Glutamatergic neuron (in vitro differentiated cells): ENCODE data around the gene LARP4. TPM values are rescaled to one million over a fixed set of nuclear protein-coding genes. Genes with fewer than 3 reads are reported as not detected.
"Not testable (repeated sequence)": the region's sequence is repeated elsewhere in the genome, so short reads cannot be mapped to it uniquely, and the experiment has no call there.

ENCODE experiments used
- DNase-seq: peaks from one replicate; pipeline ENCODE4 v3.0.0; 2022
- H3K27ac Mint-ChIP-seq: one replicate; pipeline ENCODE4 v1.8.0; 2020; ENCODE audit warnings: mild to moderate bottlenecking, mixed read lengths, inconsistent platforms; ENCODE audit not compliant: unreplicated experiment
- H3K27me3 Mint-ChIP-seq: one replicate; pipeline ENCODE4 v1.8.0; 2020; ENCODE audit warnings: mild to moderate bottlenecking, moderate library complexity, mixed read lengths, inconsistent platforms; ENCODE audit not compliant: unreplicated experiment
- H3K36me3 Mint-ChIP-seq: one replicate; pipeline ENCODE4 v1.8.0; 2020; ENCODE audit warnings: mild to moderate bottlenecking, mixed read lengths, inconsistent platforms; ENCODE audit not compliant: unreplicated experiment
- H3K4me1 Mint-ChIP-seq: one replicate; pipeline ENCODE4 v1.8.0; 2020; ENCODE audit warnings: mild to moderate bottlenecking, low read depth, mixed read lengths, inconsistent platforms; ENCODE audit not compliant: unreplicated experiment
- H3K4me3 Mint-ChIP-seq: one replicate; pipeline ENCODE4 v1.8.0; 2020; ENCODE audit warnings: mild to moderate bottlenecking, mixed read lengths, inconsistent platforms; ENCODE audit not compliant: unreplicated experiment
- H3K9me3 Mint-ChIP-seq: one replicate; pipeline ENCODE4 v1.8.0; 2020; ENCODE audit warnings: mild to moderate bottlenecking, moderate library complexity, mixed read lengths, inconsistent platforms; ENCODE audit not compliant: unreplicated experiment
- total RNA-seq: library from RNA; stranded (reverse); fragmentation: NEBNext Ultra II Directional; extraction: Animal tissue kit (Norgen Biotek cat#: 25700); gene quantifications from one replicate; pipeline ENCODE4 v1.2.1, GENCODE V29; 2021; ENCODE audit not compliant: unreplicated experiment
- TF ChIP-seq, protein P1 (sequence below): fragments of 200-600 bp; sonication (generic); IDR thresholded peaks from one replicate; pipeline ENCODE4 v1.5.0; 2021; ENCODE audit not compliant: partially characterized antibody, unreplicated experiment

The LARP4 gene
- total RNA-seq, 1 donor from 2014 or later, result 33.8 TPM

DNA sequence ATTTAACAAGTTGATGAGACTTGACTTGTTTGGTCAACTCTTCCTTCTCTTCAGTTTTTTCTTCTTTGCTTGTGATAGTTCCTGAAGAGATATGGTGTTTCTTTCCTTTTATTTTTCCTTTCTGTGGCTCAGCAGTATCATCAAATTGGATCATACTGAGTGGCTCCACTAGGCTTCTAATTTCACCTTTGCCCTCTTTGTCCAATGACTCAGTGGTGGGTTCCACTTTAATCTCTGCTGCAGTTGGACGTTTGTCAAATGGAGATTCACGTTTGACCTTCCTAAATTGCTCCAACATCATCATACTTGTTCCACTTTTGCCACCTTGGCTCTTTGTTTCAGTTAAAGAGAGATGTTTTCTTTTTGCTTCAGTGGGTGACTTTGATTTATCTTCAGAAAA lies 45.8 kb upstream of the LARP4 start:
- H3K9me3 Mint-ChIP-seq, result peaks cover 3% of the 10 kb centered on the region
- TF ChIP-seq, protein P1, sequence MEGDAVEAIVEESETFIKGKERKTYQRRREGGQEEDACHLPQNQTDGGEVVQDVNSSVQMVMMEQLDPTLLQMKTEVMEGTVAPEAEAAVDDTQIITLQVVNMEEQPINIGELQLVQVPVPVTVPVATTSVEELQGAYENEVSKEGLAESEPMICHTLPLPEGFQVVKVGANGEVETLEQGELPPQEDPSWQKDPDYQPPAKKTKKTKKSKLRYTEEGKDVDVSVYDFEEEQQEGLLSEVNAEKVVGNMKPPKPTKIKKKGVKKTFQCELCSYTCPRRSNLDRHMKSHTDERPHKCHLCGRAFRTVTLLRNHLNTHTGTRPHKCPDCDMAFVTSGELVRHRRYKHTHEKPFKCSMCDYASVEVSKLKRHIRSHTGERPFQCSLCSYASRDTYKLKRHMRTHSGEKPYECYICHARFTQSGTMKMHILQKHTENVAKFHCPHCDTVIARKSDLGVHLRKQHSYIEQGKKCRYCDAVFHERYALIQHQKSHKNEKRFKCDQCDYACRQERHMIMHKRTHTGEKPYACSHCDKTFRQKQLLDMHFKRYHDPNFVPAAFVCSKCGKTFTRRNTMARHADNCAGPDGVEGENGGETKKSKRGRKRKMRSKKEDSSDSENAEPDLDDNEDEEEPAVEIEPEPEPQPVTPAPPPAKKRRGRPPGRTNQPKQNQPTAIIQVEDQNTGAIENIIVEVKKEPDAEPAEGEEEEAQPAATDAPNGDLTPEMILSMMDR, result no peak
- H3K27ac Mint-ChIP-seq, result no peak overlapping the region
- no peak overlapping the region for H3K4me3 Mint-ChIP-seq
- no peak for DNase-seq
- H3K27me3 Mint-ChIP-seq, result no peaks in the 10 kb centered on the region
- no peaks in the 10 kb centered on the region for H3K4me1 Mint-ChIP-seq
- no peaks in the 10 kb centered on the region for H3K36me3 Mint-ChIP-seq

DNA sequence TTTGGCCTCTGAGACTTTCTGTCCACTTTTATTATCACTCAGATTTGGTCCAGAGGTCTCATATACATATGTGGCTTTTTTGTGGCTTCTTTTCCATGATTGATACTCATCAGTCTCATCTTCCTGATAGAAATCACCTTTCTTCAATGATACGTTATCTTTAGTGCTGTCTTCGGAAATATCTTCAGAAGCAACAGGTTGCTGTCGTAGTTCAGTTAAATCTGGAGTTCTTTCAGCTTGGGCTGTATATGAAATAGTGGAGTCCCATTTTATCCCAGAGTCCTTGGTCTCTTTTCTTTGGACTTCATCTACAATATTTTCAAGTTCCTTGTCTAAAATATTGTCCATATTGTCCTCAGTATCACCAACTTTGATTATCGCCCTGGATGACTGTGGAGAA lies 45.3 kb upstream of the LARP4 start:
- Mint-ChIP-seq H3K4me1 (no peaks in the 10 kb centered on the region), H3K27ac (no peak overlapping the region), H3K4me3 (no peak overlapping the region), H3K9me3 (peaks cover 3% of the 10 kb centered on the region), H3K36me3 (no peaks in the 10 kb centered on the region), H3K27me3 (no peaks in the 10 kb centered on the region)
- TF ChIP-seq, protein P1, result no peak
- DNase-seq, result no peak

DNA sequence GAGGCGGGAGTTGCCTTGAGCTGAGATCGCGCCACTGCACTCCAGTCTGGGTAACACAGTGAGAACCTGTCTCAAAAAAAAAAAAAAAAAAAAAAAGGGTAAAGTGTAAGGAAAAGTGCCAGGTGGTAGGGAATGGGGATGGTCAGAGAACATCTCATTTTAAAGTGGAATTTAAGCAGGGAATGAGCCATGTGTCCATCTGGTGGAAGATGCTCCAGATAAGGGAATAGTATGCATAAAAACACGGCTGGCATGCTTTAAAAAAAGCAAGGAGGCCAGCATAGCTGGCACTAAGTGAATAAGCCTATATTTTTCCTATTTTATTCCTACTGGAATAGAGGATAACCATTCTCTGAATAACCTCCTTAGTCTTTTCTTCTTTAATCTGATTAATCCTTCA lies 38.0 kb upstream of the LARP4 start:
- Mint-ChIP-seq H3K27me3 (no peaks in the 10 kb centered on the region), H3K36me3 (no peaks in the 10 kb centered on the region), H3K4me3 (no peak overlapping the region), H3K9me3 (no peaks in the 10 kb centered on the region), H3K27ac (no peak overlapping the region), H3K4me1 (no peaks in the 10 kb centered on the region)
- TF ChIP-seq, protein P1, result no peak
- no peak for DNase-seq

DNA sequence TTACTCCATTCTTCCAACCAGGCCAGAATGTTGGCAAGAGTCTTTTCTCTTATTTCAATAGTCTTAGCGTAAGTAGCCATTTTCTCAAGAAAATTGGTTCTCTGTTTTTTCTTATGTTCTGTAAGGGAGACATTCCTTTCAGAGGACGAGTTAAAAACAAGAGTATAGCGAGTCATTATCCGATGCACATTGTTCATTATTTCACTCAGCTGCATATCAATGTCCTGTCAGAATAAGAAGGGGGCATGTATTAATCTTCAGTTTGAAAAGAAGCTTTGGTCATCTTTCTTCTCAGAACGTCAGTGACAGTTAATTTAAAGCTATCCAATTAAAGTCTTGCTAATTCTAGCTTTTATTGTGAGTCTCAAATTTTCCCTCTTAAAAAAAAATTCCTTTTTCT lies 37.5 kb upstream of the LARP4 start:
- no peak for DNase-seq
- no peak overlapping the region for H3K27ac Mint-ChIP-seq

DNA sequence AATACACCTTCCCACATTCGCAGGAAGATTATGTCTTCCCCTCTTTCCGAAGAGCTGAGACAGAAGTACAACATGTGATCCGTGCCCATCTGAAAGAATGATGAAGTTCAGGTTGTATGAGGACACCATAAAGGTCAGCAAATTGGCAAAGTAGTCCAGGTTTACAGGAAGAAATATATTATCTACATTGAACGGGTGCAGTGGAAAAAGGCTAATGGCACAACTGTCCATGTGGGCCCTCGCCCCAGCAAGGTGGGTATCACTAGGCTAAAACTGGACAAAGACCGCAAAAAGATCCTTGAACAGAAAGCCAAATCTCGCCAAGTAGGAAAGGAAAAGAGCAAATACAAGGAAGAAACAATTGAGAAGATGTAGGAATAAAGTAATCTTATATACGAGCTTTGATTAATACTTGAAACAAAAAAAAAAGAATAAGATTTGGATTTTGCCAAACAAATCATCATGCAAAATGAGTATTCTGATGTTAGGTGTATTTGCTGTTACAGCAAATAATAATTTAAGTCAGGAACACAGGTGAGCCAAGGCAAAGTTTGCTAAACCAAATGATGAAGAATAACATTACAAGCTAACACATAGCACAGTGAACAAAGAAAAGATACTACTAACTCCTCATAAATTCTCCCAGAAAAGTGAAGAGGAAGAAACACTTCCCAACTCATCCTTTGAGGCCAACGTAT lies 34.8 kb upstream of the LARP4 start:
- Mint-ChIP-seq H3K36me3 (no peaks in the 10 kb centered on the region), H3K4me3 (no peak overlapping the region), H3K27ac (no peak overlapping the region), H3K9me3 (no peaks in the 10 kb centered on the region), H3K27me3 (no peaks in the 10 kb centered on the region), H3K4me1 (no peaks in the 10 kb centered on the region)
- TF ChIP-seq, protein P1, result no peak
- DNase-seq, result no peak

More for the DNA sequence above, 37.5 kb upstream of the LARP4 start:
- no peak overlapping the region for H3K4me3 Mint-ChIP-seq
- H3K27me3 Mint-ChIP-seq, result no peaks in the 10 kb centered on the region
- no peaks in the 10 kb centered on the region for H3K4me1 Mint-ChIP-seq
- H3K9me3 Mint-ChIP-seq, result no peaks in the 10 kb centered on the region
- TF ChIP-seq, protein P1, result no peak
- H3K36me3 Mint-ChIP-seq, result no peaks in the 10 kb centered on the region

DNA sequence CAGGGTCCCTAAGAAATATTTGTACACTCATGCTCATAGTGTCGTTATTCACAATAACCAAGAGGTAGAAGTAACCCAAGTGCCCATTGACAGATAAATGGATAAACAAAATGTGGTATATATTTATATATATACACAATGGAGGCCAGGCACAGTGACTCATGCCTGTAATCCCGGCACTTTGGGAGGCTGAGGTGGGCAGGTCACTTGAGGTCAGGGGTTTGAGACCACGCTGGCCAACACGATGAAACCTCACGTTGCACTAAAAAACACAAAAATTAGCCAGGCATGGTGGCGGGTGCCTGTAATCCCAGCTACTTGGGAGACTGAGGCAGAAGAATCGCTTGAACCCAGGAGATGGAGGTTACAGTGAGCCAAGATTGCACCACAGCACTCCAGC lies 30.0 kb upstream of the LARP4 start:
- DNase-seq, H3K4me3 Mint-ChIP-seq, H3K36me3 Mint-ChIP-seq, H3K9me3 Mint-ChIP-seq, H3K27me3 Mint-ChIP-seq, H3K4me1 Mint-ChIP-seq, H3K27ac Mint-ChIP-seq: not testable (repeated sequence)
